ENCODE data around the gene NOL8. TPM values are rescaled to one million over a fixed set of nuclear protein-coding genes. Genes with fewer than 3 reads are reported as not detected.

The NOL8 gene
- total and polyA plus RNA-seq, 4 donors, result 5.3 to 21.2 (median 12.8) TPM

DNA sequence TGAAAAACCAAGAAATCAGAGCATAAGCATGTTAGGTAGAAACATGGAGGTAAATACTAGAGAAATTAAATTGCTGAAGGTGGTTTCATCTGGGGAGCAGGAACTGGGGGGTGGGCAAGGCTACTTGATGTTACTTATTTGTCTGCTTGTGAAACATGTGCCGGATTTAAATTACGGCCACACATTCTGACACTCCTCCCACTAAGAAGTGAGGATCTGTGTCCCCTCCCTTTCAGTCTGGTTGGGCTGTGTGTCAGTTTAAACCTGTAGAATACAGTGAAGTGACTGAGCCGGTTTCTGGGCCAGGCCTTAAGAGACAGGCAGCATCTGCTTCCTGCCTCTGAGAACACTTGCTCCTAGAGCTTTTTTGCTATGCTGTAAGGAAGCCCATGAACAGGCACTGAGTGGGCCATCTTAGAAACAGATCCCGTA is 29.3 kb downstream of the NOL8 start:
- Histone ChIP-seq H3K27ac (ENCODE audit: low read depth in 1 of 2, low read length in 2 of 2) (no peak overlapping the region), H3K9me3 (ENCODE audit: control insufficient read depth in 4 of 4, low read length in 3 of 4) (no peaks in the 10 kb centered on the region), H3K4me1 (ENCODE audit: control insufficient read depth in 4 of 4, insufficient read depth in 4 of 4, low read length in 3 of 4) (peaks cover 10 to 22% (median 15%) of the 10 kb centered on the region in 4 donors), H3K36me3 (ENCODE audit: control insufficient read depth in 4 of 4, insufficient read depth in 3 of 4, low read depth in 1 of 4, low read length in 3 of 4) (peaks cover 1 to 29% (median 17%) of the 10 kb centered on the region in 4 donors), H3K9ac (ENCODE audit: low read depth in 1 of 2, low read length in 2 of 2) (no peak overlapping the region), H3K27me3 (ENCODE audit: control insufficient read depth in 4 of 4, insufficient read depth in 4 of 4, low read length in 3 of 4) (no peaks in the 10 kb centered on the region), H3K4me3 (ENCODE audit: low read depth in 1 of 3, low read length in 3 of 3) (no peak overlapping the region)
- 82% methylated on average over 4 of the region's 4 CpGs for WGBS
- no peak for DNase-seq (ENCODE audit: low spot score)
- TF ChIP-seq, protein P1, sequence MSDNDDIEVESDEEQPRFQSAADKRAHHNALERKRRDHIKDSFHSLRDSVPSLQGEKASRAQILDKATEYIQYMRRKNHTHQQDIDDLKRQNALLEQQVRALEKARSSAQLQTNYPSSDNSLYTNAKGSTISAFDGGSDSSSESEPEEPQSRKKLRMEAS (IDR thresholded peaks at IDR 0.05), result no peak

- TF ChIP-seq, protein P2, sequence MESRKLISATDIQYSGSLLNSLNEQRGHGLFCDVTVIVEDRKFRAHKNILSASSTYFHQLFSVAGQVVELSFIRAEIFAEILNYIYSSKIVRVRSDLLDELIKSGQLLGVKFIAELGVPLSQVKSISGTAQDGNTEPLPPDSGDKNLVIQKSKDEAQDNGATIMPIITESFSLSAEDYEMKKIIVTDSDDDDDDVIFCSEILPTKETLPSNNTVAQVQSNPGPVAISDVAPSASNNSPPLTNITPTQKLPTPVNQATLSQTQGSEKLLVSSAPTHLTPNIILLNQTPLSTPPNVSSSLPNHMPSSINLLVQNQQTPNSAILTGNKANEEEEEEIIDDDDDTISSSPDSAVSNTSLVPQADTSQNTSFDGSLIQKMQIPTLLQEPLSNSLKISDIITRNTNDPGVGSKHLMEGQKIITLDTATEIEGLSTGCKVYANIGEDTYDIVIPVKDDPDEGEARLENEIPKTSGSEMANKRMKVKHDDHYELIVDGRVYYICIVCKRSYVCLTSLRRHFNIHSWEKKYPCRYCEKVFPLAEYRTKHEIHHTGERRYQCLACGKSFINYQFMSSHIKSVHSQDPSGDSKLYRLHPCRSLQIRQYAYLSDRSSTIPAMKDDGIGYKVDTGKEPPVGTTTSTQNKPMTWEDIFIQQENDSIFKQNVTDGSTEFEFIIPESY (IDR thresholded peaks at IDR 0.05), result no peak
- TF ChIP-seq GABPA (IDR thresholded peaks at IDR 0.05 in 1 of 2, conservative IDR thresholded peaks at IDR 0.05 in 1 of 2) (no peak), HNF4G (IDR thresholded peaks at IDR 0.05) (no peak), HNF4A (conservative IDR thresholded peaks at IDR 0.05) (no peak), SP1 (IDR thresholded peaks at IDR 0.05) (no peak), NR2F2 (IDR thresholded peaks at IDR 0.05) (no peak), FOXA2 (IDR thresholded peaks at IDR 0.05) (no peak), YY1 (IDR thresholded peaks at IDR 0.05) (no peak), JUND (IDR thresholded peaks at IDR 0.05) (no peak)
- TF ChIP-seq, protein P1 (IDR thresholded peaks at IDR 0.05), result no peak
These were observed 29.8 kb downstream of the NOL8 start for GRCh38 chr9:92295240-92295790.

DNA sequence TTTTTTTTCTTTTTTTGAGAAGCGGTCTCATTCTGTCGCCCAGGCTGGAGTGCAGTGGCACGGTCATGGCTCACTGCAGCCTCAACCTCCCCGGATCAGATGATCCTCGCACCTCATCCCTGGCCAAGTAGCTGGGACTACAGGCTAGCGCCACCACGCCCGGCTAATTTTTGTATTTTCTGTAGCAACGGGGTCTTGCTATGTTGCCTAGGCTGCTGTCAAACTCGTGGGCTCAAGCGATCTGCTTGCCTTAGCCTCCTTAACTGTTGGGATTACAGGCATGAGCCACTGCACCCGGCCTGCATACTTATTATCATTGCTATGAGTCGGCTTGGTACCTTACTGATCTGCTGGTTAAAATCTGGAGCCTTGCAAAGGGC is 30.9 kb downstream of the NOL8 start:
- Histone ChIP-seq H3K27ac (ENCODE audit: low read depth in 1 of 2, low read length in 2 of 2) (peak overlapping the region; percentile 58 to 81), H3K9me3 (ENCODE audit: control insufficient read depth in 4 of 4, low read length in 3 of 4) (no peaks in the 10 kb centered on the region), H3K4me1 (ENCODE audit: control insufficient read depth in 4 of 4, insufficient read depth in 4 of 4, low read length in 3 of 4) (peaks cover 10 to 22% (median 15%) of the 10 kb centered on the region in 4 donors), H3K27me3 (ENCODE audit: control insufficient read depth in 4 of 4, insufficient read depth in 4 of 4, low read length in 3 of 4) (no peaks in the 10 kb centered on the region), H3K36me3 (ENCODE audit: control insufficient read depth in 4 of 4, insufficient read depth in 3 of 4, low read depth in 1 of 4, low read length in 3 of 4) (peaks cover 0 to 17% (median 11%) of the 10 kb centered on the region in 4 donors), H3K4me3 (ENCODE audit: low read depth in 1 of 3, low read length in 3 of 3) (peak overlapping the region; percentile 64 to 89 (median 88)), H3K9ac (ENCODE audit: low read depth in 1 of 2, low read length in 2 of 2) (peak overlapping the region; percentile 55 to 69)
- TF ChIP-seq HNF4G (IDR thresholded peaks at IDR 0.05), result no peak
- no peak for DNase-seq (ENCODE audit: low spot score)
- WGBS, result 30% methylated on average over 13 of the region's 13 CpGs

More at GRCh38 chr9:92295240-92295790, 29.8 kb downstream of the NOL8 start:
- H3K9me3 ChIP-seq (ENCODE audit: control insufficient read depth in 4 of 4, low read length in 3 of 4), result no peaks in the 10 kb centered on the region
- peaks cover 10 to 22% (median 15%) of the 10 kb centered on the region in 4 donors for H3K4me1 ChIP-seq (ENCODE audit: control insufficient read depth in 4 of 4, insufficient read depth in 4 of 4, low read length in 3 of 4)
- WGBS, result 83% methylated on average over 7 of the region's 7 CpGs
- no peak for DNase-seq (ENCODE audit: low spot score)
- no peak overlapping the region for H3K27ac ChIP-seq (ENCODE audit: low read depth in 1 of 2, low read length in 2 of 2)
- H3K9ac ChIP-seq (ENCODE audit: low read depth in 1 of 2, low read length in 2 of 2), result no peak overlapping the region
- no peaks in the 10 kb centered on the region for H3K27me3 ChIP-seq (ENCODE audit: control insufficient read depth in 4 of 4, insufficient read depth in 4 of 4, low read length in 3 of 4)
- H3K4me3 ChIP-seq (ENCODE audit: low read depth in 1 of 3, low read length in 3 of 3), result no peak overlapping the region
- peaks cover 1 to 23% (median 13%) of the 10 kb centered on the region in 4 donors for H3K36me3 ChIP-seq (ENCODE audit: control insufficient read depth in 4 of 4, insufficient read depth in 3 of 4, low read depth in 1 of 4, low read length in 3 of 4)

All from liver (tissue), 9 donors.